Ovary (tissue), 9 donors: Measurements from ENCODE around the gene NOBOX. TPM values are rescaled to one million over a fixed set of nuclear protein-coding genes. Genes with fewer than 3 reads are reported as not detected.

Experiments used
- DNase-seq, 5 donors: peaks; one replicate each; pipeline ENCODE4 v3.0.0-alpha.2; 2019 to 2020
- H3K27ac ChIP-seq, 2 donors: fragments of 200-600 bp; one replicate each; pipeline versions ENCODE4 v1.5.1 to v1.8.0; 2019 to 2022
- H3K27me3 ChIP-seq: fragments of 200-600 bp; one replicate; pipeline ENCODE4 v1.8.0; 2022
- H3K36me3 ChIP-seq: fragments of 200-600 bp; sonication (generic); one replicate; pipeline ENCODE4 v1.5.1; 2019
- H3K4me1 ChIP-seq: one replicate; pipeline ENCODE4 v1.8.1; 2013; ENCODE audit warnings: mild to moderate bottlenecking, moderate library complexity; ENCODE audit not compliant: insufficient read depth
- H3K4me3 ChIP-seq: fragments of 200-600 bp; sonication (generic); one replicate; pipeline ENCODE4 v1.5.1; 2017
- H3K9me3 ChIP-seq, 2 donors: fragments of 200-600 bp in 1 of 2; sonication (generic) in 1 of 2; one replicate each; pipeline versions ENCODE4 v1.5.1 to v1.8.1; 2013 to 2019; ENCODE audit warnings: mild to moderate bottlenecking in 1 of 2, moderate library complexity in 1 of 2
- CTCF ChIP-seq, 3 donors: fragments of 450-650 bp in 2 of 3; fragments of 200-600 bp in 1 of 3; IDR thresholded peaks; one replicate each; pipeline versions ENCODE4 v1.5.1 to v1.8.0; 2016 to 2022; ENCODE audit warnings: antibody characterized with exemption in 3 of 3, mild to moderate bottlenecking in 1 of 3
- EP300 ChIP-seq: sonication (generic); formaldehyde crosslinking; IDR thresholded peaks from one replicate; pipeline ENCODE4 v1.6.1; 2017; ENCODE audit warnings: antibody characterized with exemption
- POLR2A ChIP-seq: fragments of 450-650 bp; IDR thresholded peaks from one replicate; pipeline ENCODE4 v1.6.1; 2017; ENCODE audit warnings: antibody characterized with exemption, mild to moderate bottlenecking, moderate library complexity
- WGBS, 3 donors: extraction: QIAGEN DNeasy Blood & Tissue Kit in 1 of 3; methylation state at CpG; one replicate each; pipeline versions ENCODE4 v1.1.5 to v1.1.7; 2013 to 2017; 5-methylcytosine and 5-hydroxymethylcytosine counted together
- intact Hi-C, 4 donors: fragments of 100-400 bp; cut with DNase I; formaldehyde crosslinking; loops; one replicate each; pipeline versions ENCODE4 v1.11.0 to v1.15.1; 2022 to 2023
- polyA plus RNA-seq, 2 donors: library from polyadenylated mRNA; stranded (reverse); fragments of 200-250 nt in 1 of 2; fragments of 350-450 nt in 1 of 2; fragmentation: Illumina TruSeq in 1 of 2; extraction: RNeasy Lipid Tissue Mini Kit (QIAGEN cat#74804) in 1 of 2; gene quantifications; one replicate each; pipeline ENCODE4 v1.2.3, GENCODE V29; 2013 to 2014
- total RNA-seq, 7 donors: library from RNA; depleted of rRNA in 2 of 7; stranded (reverse); fragments of >200 nt in 2 of 7; fragmentation: NEBNext Ultra II Directional in 3 of 7; extraction: Animal tissue kit (Norgen Biotek cat#: 25700) in 3 of 7; gene quantifications; one replicate each; pipeline versions ENCODE4 v1.1.0 to v1.2.4, GENCODE V29; 2016 to 2023
- donor health status: DM: no; HTN: no; CAD: no; lungs with moderate emphysema.
- donor health status: DM: no; HTN: no; CAD: no.
- donor health status: Bipolar disorder and iron deficiency.
- donor health status: DM: yes; HTN: yes; CAD: no.
- donor health status: DM: no; HTN: no; CAD: no.
- donor health status: DM: yes; HTN: yes; CAD: no.

NOBOX gene
- total and polyA plus RNA-seq, 9 donors: 0.36 TPM; not detected in 8

GRCh38 chr7:144390481-144390880, 13.0 kb downstream of the NOBOX start:
- H3K9me3 ChIP-seq: no peaks in the 10 kb centered on the region
- H3K4me1 ChIP-seq: peaks cover 2% of the 10 kb centered on the region
- H3K36me3 ChIP-seq: no peaks in the 10 kb centered on the region
- no peak for DNase-seq
- no peaks in the 10 kb centered on the region for H3K27me3 ChIP-seq
- no peak for TF ChIP-seq CTCF (IDR thresholded peaks at IDR 0.05)
- no peak for TF ChIP-seq POLR2A
- TF ChIP-seq EP300: no peak
- intact Hi-C loops: no loop called here
- H3K27ac ChIP-seq: no peak overlapping the region
- no peak overlapping the region for H3K4me3 ChIP-seq
- WGBS, 3 donors: 62 to 73% (median 68%) methylated on average over 7 of the region's 7 CpGs

- WGBS, 3 donors: 85 to 90% (median 85%) methylated on average over 5 of the region's 5 CpGs
- no peaks in the 10 kb centered on the region for H3K9me3 ChIP-seq
- H3K27ac ChIP-seq: no peak overlapping the region
- H3K4me3 ChIP-seq: no peak overlapping the region
- no peak for DNase-seq
- peaks cover 2% of the 10 kb centered on the region for H3K4me1 ChIP-seq
- H3K36me3 ChIP-seq: no peaks in the 10 kb centered on the region
- intact Hi-C loops: no loop called here
- TF ChIP-seq POLR2A (no peak), CTCF (IDR thresholded peaks at IDR 0.05) (no peak), EP300 (no peak)
- H3K27me3 ChIP-seq: no peaks in the 10 kb centered on the region
Observed at GRCh38 chr7:144388950-144389349, 14.5 kb downstream of the NOBOX start.

GRCh38 chr7:144386741-144387140, 16.8 kb downstream of the NOBOX start:
- Histone ChIP-seq H3K27me3 (no peaks in the 10 kb centered on the region), H3K36me3 (no peaks in the 10 kb centered on the region), H3K4me1 (no peaks in the 10 kb centered on the region), H3K4me3 (no peak overlapping the region), H3K27ac (no peak overlapping the region), H3K9me3 (no peaks in the 10 kb centered on the region)
- intact Hi-C loops: no loop called here
- DNase-seq: no peak
- no peak for TF ChIP-seq EP300
- no peak for TF ChIP-seq CTCF (IDR thresholded peaks at IDR 0.05)
- no peak for TF ChIP-seq POLR2A

GRCh38 chr7:144384555-144385245, 18.8 kb downstream of the NOBOX start:
- Histone ChIP-seq H3K9me3 (no peaks in the 10 kb centered on the region), H3K27me3 (no peaks in the 10 kb centered on the region), H3K4me1 (no peaks in the 10 kb centered on the region), H3K27ac (no peak overlapping the region), H3K4me3 (no peak overlapping the region), H3K36me3 (no peaks in the 10 kb centered on the region)
- no peak for DNase-seq
- intact Hi-C loops: no loop called here
- WGBS, 3 donors: 62 to 74% (median 63%) methylated on average over 12 of the region's 12 CpGs
- no peak for TF ChIP-seq POLR2A
- TF ChIP-seq CTCF (IDR thresholded peaks at IDR 0.05): no peak
- TF ChIP-seq EP300: no peak
